ENCODE measurements around the gene NPB.
A peak's percentile ranks its signal among the peaks of the same experiment; 100 is the strongest.

The NPB gene

GRCh38 chr17:81929253-81930141 is 27.5 kb downstream of the NPB start:
- DNase-seq (ENCODE audit: insufficient read length, low spot score): no peak
- TF ChIP-seq POU2F2 (IDR thresholded peaks at IDR 0.05; ENCODE audit: low read depth, low read length) (no peak), TAF1 (IDR thresholded peaks at IDR 0.05; ENCODE audit: low read depth, low read length) (no peak), POLR2AphosphoS5 (IDR thresholded peaks at IDR 0.05; ENCODE audit: low read depth, low read length) (no peak), POLR2A (IDR thresholded peaks at IDR 0.05; ENCODE audit: low read depth, low read length) (no peak), PAX5 (IDR thresholded peaks at IDR 0.05; ENCODE audit: insufficient read depth, low read length, severe bottlenecking) (no peak), SPI1 (IDR thresholded peaks at IDR 0.05; ENCODE audit: low read depth, low read length) (no peak)
- FAIRE-seq: no peak

- TF ChIP-seq POLR2A (IDR thresholded peaks at IDR 0.05; ENCODE audit: low read depth, low read length) (no peak), POLR2AphosphoS5 (IDR thresholded peaks at IDR 0.05; ENCODE audit: low read depth, low read length) (no peak), SPI1 (IDR thresholded peaks at IDR 0.05; ENCODE audit: low read depth, low read length) (no peak), PAX5 (IDR thresholded peaks at IDR 0.05; ENCODE audit: insufficient read depth, low read length, severe bottlenecking) (no peak), TAF1 (IDR thresholded peaks at IDR 0.05; ENCODE audit: low read depth, low read length) (no peak), POU2F2 (IDR thresholded peaks at IDR 0.05; ENCODE audit: low read depth, low read length) (no peak)
- DNase-seq (ENCODE audit: insufficient read length, low spot score) (no peak), FAIRE-seq (no peak)
Measured at GRCh38 chr17:81930142-81931125, 28.4 kb downstream of the NPB start.

GRCh38 chr17:81931189-81931556 is 29.1 kb downstream of the NPB start:
- TF ChIP-seq TAF1 (IDR thresholded peaks at IDR 0.05; ENCODE audit: low read depth, low read length) (no peak), POLR2AphosphoS5 (IDR thresholded peaks at IDR 0.05; ENCODE audit: low read depth, low read length) (no peak), PAX5 (IDR thresholded peaks at IDR 0.05; ENCODE audit: insufficient read depth, low read length, severe bottlenecking) (no peak), SPI1 (IDR thresholded peaks at IDR 0.05; ENCODE audit: low read depth, low read length) (no peak), POU2F2 (IDR thresholded peaks at IDR 0.05; ENCODE audit: low read depth, low read length) (no peak), POLR2A (IDR thresholded peaks at IDR 0.05; ENCODE audit: low read depth, low read length) (no peak)
- FAIRE-seq (no peak), DNase-seq (ENCODE audit: insufficient read length, low spot score) (no peak)

- FAIRE-seq: peak; percentile 5
- TF ChIP-seq POLR2AphosphoS5 (IDR thresholded peaks at IDR 0.05; ENCODE audit: low read depth, low read length): no peak
- TF ChIP-seq TAF1 (IDR thresholded peaks at IDR 0.05; ENCODE audit: low read depth, low read length): no peak
- no peak for TF ChIP-seq POU2F2 (IDR thresholded peaks at IDR 0.05; ENCODE audit: low read depth, low read length)
- no peak for TF ChIP-seq PAX5 (IDR thresholded peaks at IDR 0.05; ENCODE audit: insufficient read depth, low read length, severe bottlenecking)
- TF ChIP-seq SPI1 (IDR thresholded peaks at IDR 0.05; ENCODE audit: low read depth, low read length): no peak
- TF ChIP-seq POLR2A (IDR thresholded peaks at IDR 0.05; ENCODE audit: low read depth, low read length): no peak
- no peak for DNase-seq (ENCODE audit: insufficient read length, low spot score)
Measured at GRCh38 chr17:81931557-81932332, 29.7 kb downstream of the NPB start.

- TF ChIP-seq PAX5 (IDR thresholded peaks at IDR 0.05; ENCODE audit: insufficient read depth, low read length, severe bottlenecking) (no peak), TAF1 (IDR thresholded peaks at IDR 0.05; ENCODE audit: low read depth, low read length) (no peak), SPI1 (IDR thresholded peaks at IDR 0.05; ENCODE audit: low read depth, low read length) (no peak), POLR2A (IDR thresholded peaks at IDR 0.05; ENCODE audit: low read depth, low read length) (no peak), POLR2AphosphoS5 (IDR thresholded peaks at IDR 0.05; ENCODE audit: low read depth, low read length) (no peak), POU2F2 (IDR thresholded peaks at IDR 0.05; ENCODE audit: low read depth, low read length) (no peak)
- peak; percentile 48 for FAIRE-seq
- DNase-seq (ENCODE audit: insufficient read length, low spot score): no peak
Measured at GRCh38 chr17:81932333-81932983, 30.4 kb downstream of the NPB start.

GRCh38 chr17:81933178-81933699 is 31.2 kb downstream of the NPB start:
- TF ChIP-seq POLR2A (IDR thresholded peaks at IDR 0.05; ENCODE audit: low read depth, low read length) (no peak), SPI1 (IDR thresholded peaks at IDR 0.05; ENCODE audit: low read depth, low read length) (no peak), POLR2AphosphoS5 (IDR thresholded peaks at IDR 0.05; ENCODE audit: low read depth, low read length) (no peak), TAF1 (IDR thresholded peaks at IDR 0.05; ENCODE audit: low read depth, low read length) (no peak), PAX5 (IDR thresholded peaks at IDR 0.05; ENCODE audit: insufficient read depth, low read length, severe bottlenecking) (no peak), POU2F2 (IDR thresholded peaks at IDR 0.05; ENCODE audit: low read depth, low read length) (no peak)
- FAIRE-seq (no peak), DNase-seq (ENCODE audit: insufficient read length, low spot score) (no peak)

GRCh38 chr17:81934098-81934757 is 32.2 kb downstream of the NPB start:
- FAIRE-seq (no peak), DNase-seq (ENCODE audit: insufficient read length, low spot score) (no peak)
- no peak for TF ChIP-seq POLR2A (IDR thresholded peaks at IDR 0.05; ENCODE audit: low read depth, low read length)
- no peak for TF ChIP-seq POLR2AphosphoS5 (IDR thresholded peaks at IDR 0.05; ENCODE audit: low read depth, low read length)
- TF ChIP-seq SPI1 (IDR thresholded peaks at IDR 0.05; ENCODE audit: low read depth, low read length): no peak
- TF ChIP-seq PAX5 (IDR thresholded peaks at IDR 0.05; ENCODE audit: insufficient read depth, low read length, severe bottlenecking): no peak
- no peak for TF ChIP-seq TAF1 (IDR thresholded peaks at IDR 0.05; ENCODE audit: low read depth, low read length)
- no peak for TF ChIP-seq POU2F2 (IDR thresholded peaks at IDR 0.05; ENCODE audit: low read depth, low read length)
